ENCODE results near the gene TRAF4.

TRAF4 gene

GRCh38 chr17:28743243-28744103 lies at the start of gene TRAF4:
Gene TRAF4 (plus strand): TSS chr17:28744011. CDS start chr17:28744113, 102 bp downstream.
- peak; percentile 76 for DNase-seq (ENCODE audit: low spot score)

- DNase-seq (ENCODE audit: low spot score): no peak
These were observed 45.4 kb upstream of the TRAF4 start for GRCh38 chr17:28698253-28698941.

- no peak for DNase-seq (ENCODE audit: low spot score)
These were observed 43.5 kb upstream of the TRAF4 start for GRCh38 chr17:28700278-28700677.

GRCh38 chr17:28700830-28701492 lies 42.9 kb upstream of the TRAF4 start:
- DNase-seq (ENCODE audit: low spot score): no peak

GRCh38 chr17:28702026-28702751 lies 41.6 kb upstream of the TRAF4 start:
- peak; percentile 92 for DNase-seq (ENCODE audit: low spot score)

GRCh38 chr17:28702752-28703150 lies 41.1 kb upstream of the TRAF4 start:
- DNase-seq (ENCODE audit: low spot score): no peak

GRCh38 chr17:28703552-28704218 lies 40.1 kb upstream of the TRAF4 start:
- DNase-seq (ENCODE audit: low spot score): no peak

GRCh38 chr17:28704219-28704858 lies 39.5 kb upstream of the TRAF4 start:
- DNase-seq (ENCODE audit: low spot score): no peak

- DNase-seq (ENCODE audit: low spot score): no peak
These were observed 38.6 kb upstream of the TRAF4 start for GRCh38 chr17:28705074-28705659.

GRCh38 chr17:28705728-28706334 lies 38.0 kb upstream of the TRAF4 start:
- no peak for DNase-seq (ENCODE audit: low spot score)

- no peak for DNase-seq (ENCODE audit: low spot score)
These were observed 37.1 kb upstream of the TRAF4 start for GRCh38 chr17:28706471-28707338.

- no peak for DNase-seq (ENCODE audit: low spot score)
These were observed 36.5 kb upstream of the TRAF4 start for GRCh38 chr17:28707339-28707720.

GRCh38 chr17:28710861-28711722 lies 32.7 kb upstream of the TRAF4 start:
- DNase-seq (ENCODE audit: low spot score): peak; percentile 75

GRCh38 chr17:28711723-28712031 lies 32.1 kb upstream of the TRAF4 start, which contains the start of gene PROCA1:
Gene PROCA1 (minus strand): TSS chr17:28711888. CDS start chr17:28711660, 228 bp downstream.
- DNase-seq (ENCODE audit: low spot score): no peak

GRCh38 chr17:28712032-28712704 lies 31.6 kb upstream of the TRAF4 start:
- no peak for DNase-seq (ENCODE audit: low spot score)

GRCh38 chr17:28712705-28713415 lies 31.0 kb upstream of the TRAF4 start:
- no peak for DNase-seq (ENCODE audit: low spot score)

- DNase-seq (ENCODE audit: low spot score): no peak
These were observed 29.5 kb upstream of the TRAF4 start for GRCh38 chr17:28714281-28714680.
